SH-SY5Y (cell line): ENCODE measurements around the gene TRMT44.

Experiments
- GATA2 ChIP-seq: IDR thresholded peaks from 2 replicates; pipeline ENCODE4 v1.6.1; 2011; ENCODE audit warnings: mild to moderate bottlenecking, low read depth, low read length
- GATA3 ChIP-seq: IDR thresholded peaks from 2 replicates; pipeline ENCODE4 v1.6.1; 2011; ENCODE audit warnings: low read depth, mild to moderate bottlenecking, low read length, moderate library complexity

TRMT44 gene, protein sequence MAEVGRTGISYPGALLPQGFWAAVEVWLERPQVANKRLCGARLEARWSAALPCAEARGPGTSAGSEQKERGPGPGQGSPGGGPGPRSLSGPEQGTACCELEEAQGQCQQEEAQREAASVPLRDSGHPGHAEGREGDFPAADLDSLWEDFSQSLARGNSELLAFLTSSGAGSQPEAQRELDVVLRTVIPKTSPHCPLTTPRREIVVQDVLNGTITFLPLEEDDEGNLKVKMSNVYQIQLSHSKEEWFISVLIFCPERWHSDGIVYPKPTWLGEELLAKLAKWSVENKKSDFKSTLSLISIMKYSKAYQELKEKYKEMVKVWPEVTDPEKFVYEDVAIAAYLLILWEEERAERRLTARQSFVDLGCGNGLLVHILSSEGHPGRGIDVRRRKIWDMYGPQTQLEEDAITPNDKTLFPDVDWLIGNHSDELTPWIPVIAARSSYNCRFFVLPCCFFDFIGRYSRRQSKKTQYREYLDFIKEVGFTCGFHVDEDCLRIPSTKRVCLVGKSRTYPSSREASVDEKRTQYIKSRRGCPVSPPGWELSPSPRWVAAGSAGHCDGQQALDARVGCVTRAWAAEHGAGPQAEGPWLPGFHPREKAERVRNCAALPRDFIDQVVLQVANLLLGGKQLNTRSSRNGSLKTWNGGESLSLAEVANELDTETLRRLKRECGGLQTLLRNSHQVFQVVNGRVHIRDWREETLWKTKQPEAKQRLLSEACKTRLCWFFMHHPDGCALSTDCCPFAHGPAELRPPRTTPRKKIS

DNA sequence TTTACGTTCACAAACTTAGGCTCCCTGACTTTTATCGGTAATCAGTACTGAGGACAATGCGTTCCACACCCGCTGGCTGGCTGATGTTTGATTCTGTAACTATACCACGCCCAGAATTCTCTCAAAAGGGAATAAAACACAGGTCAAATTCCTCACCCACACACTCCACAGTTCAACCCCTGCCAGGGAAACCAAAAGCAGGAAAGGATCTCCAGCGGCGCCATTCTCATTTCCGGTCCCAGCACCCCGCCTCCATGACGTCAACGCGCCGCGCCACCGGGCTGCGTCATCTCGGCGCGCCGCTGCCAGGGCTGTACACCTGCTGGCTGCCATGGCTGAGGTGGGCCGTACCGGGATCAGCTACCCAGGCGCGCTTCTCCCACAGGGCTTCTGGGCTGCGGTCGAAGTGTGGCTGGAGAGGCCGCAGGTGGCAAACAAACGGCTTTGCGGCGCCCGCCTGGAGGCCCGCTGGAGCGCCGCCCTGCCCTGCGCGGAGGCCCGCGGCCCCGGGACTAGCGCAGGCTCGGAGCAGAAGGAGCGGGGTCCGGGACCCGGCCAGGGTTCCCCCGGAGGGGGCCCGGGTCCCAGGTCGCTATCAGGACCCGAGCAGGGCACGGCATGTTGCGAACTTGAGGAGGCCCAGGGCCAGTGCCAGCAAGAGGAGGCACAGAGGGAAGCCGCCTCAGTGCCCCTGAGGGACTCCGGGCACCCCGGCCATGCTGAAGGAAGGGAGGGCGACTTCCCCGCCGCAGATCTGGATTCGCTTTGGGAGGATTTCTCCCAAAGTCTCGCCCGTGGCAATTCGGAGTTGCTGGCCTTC, at the start of gene TRMT44, which contains the start of gene ACOX3:
TRMT44 (plus strand) TSS at position 286 of the 820 bp plus-strand sequence; CDS start at position 332, 46 bp downstream.
ACOX3 (minus strand) TSS at position 232 of the 820 bp plus-strand sequence. CDS start 24,202 bp downstream, outside the sequence.
- TF ChIP-seq GATA2 (no peak), GATA3 (no peak)

DNA sequence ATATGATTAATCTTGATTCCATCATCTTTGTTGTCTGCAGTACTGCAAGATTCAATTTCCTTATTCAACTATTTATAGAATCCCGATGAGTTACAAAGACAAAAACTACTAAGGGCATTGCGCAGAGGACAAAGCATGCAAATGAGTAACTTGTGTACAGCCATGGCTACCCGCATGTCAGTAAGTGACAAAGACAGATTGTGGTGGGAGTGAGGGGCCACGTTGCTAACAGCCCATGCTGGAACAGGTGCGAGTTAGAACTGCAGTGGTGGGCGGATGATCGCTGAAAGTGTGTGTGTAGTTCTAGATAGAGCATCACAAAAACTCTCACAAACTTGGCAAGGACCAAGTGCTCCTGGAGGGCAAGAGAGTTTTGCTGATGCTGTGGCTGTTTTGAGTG, 49.5 kb upstream of the TRMT44 start:
- TF ChIP-seq GATA3: no peak
- TF ChIP-seq GATA2: no peak

DNA sequence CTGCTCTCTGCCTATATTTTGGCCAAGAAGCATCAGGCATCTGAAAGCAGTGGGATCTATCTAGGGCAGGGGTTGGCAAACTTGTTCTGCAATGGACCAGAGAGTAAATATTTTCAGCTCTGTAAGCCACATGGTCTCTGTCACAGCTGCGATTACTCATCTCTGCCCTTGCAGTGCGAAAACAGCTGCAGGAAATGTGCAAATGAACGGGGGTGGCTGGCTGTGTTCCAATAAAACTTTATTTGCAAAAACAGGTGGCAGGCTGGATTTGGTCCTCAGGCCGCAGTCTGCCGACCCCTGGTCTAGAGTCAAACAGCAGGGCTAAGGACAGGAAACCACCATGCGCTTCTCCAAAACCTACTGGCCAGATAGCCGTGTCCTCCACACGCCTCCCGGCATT, 48.6 kb upstream of the TRMT44 start:
- TF ChIP-seq GATA2 (no peak), GATA3 (no peak)

DNA sequence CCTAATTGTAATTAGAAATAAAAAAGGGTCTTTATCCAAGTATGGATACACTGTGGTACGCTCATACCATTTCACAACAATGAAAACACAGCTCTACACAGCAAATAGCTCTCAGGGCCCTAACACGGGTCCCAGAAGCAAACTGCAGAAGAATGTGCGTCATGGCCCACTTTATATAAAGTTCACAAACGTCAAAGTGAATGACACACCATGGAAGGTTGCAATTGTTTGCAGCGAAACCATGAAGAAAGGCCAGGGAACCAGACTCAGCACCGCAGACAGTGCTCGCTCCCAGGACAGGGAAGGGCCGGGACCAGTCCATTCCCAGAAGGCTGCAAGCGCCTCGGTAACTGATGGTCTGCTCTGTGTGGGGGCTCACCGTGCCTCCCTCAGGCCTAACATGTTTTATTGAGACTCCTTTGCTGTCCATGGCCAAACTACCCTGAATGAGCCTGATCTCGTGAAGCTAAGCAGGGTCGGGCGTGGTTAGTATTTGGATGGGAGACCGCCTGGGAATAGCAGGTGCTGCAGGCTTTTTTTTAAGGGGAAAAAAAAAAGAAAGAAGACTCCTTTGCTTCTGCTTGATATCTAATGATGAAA, 47.9 kb upstream of the TRMT44 start:
- TF ChIP-seq GATA3 (no peak), GATA2 (no peak)

DNA sequence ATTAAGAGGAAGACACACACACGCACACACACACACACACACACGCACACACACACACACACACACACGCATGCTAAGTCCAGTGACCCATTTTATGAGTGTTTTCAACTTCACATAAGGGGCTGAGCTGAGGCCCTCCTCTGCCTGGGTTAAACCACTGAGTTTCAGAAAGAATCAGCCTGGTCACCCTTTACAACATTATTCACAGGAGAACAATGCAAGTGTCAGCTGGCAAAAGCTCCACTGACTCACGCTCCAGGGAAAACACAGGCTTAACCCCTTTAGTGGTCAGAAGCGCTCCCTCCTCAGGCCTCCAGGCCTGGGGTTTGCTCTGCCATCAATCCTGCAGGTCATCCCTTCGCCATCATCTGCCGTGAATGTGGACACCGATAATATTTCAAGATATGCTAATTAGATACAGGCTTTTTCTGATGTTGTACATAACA, 47.0 kb upstream of the TRMT44 start:
- peak; percentile 76 for TF ChIP-seq GATA2
- no peak for TF ChIP-seq GATA3

DNA sequence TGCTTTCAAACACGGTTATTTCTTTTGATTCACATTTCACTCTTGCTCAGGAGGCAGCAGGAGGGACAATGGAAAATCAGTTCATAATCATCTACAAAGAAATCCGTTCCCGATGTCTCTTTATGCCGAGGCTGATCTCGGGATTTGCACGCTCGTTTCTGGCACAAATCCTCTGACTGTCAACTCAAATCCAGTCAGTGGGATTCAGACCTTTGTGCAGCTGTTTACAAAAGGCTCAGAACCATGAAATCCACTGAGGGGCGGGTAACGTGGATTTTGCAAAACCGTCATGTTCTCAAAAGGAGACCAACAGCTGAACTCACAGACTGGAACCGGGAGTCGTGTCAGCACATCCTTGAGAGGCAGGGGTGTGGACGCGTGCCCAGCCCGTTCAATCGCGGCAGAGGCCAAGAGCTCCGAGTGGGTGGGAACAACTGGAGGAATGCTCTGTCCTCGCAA, 46.5 kb upstream of the TRMT44 start:
- TF ChIP-seq GATA2 (no peak), GATA3 (no peak)

DNA sequence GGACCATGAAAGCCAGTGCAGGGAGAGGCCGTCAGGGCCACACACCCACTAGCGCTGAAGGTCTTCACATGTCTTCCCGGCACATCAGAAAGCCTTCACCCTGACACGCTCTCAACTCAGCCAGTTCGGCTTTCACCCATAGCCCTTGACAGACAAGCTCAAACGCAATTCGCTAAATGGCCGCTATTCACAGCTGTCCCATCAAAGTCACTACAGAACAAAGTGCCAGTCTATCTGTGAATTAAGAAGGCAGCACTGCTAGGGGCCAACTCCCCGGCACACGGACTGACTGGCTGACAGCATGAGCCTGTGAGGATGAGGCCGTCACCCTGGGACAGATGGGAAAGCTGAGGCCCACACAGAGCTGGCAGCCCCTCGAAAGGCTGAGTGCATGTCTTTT, 45.8 kb upstream of the TRMT44 start:
- TF ChIP-seq GATA2 (no peak), GATA3 (no peak)

DNA sequence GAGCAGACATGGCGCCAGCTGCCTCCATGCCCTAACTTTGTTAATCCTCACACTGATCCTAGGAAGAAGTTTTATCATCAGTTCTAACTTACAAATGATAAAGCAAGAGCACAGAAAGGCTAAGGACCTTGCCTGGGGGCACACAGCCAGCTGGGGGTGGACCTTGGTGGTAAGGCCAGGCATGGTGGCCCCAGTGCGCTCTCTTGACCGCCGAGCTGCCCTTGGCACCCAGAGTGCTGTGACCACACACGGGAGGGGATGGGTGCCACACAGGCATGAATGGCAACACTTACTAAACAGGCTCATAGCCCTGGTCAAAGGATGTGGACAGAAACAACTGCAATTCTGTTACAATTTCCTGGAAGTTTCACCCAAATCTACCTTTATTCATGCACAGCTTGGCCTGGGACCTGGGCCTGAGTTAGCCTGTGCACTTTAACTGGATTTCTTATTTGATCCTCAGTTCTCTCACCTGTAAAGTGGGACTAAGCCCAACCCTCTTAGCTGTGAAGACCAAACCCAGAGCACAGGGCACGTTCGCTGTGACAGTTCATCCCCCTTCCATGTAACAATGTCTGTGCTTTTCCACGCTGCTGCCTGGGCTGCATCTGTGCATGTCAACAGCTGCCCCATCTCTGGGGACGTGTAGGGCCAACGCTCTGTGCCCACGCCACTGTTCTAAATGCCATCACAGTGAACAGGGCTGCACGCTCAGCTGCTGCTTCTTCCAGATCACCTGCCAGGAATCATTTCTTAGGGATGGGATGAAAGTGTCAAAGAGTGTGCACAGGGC, 44.9 kb upstream of the TRMT44 start:
- TF ChIP-seq GATA2: no peak
- no peak for TF ChIP-seq GATA3

DNA sequence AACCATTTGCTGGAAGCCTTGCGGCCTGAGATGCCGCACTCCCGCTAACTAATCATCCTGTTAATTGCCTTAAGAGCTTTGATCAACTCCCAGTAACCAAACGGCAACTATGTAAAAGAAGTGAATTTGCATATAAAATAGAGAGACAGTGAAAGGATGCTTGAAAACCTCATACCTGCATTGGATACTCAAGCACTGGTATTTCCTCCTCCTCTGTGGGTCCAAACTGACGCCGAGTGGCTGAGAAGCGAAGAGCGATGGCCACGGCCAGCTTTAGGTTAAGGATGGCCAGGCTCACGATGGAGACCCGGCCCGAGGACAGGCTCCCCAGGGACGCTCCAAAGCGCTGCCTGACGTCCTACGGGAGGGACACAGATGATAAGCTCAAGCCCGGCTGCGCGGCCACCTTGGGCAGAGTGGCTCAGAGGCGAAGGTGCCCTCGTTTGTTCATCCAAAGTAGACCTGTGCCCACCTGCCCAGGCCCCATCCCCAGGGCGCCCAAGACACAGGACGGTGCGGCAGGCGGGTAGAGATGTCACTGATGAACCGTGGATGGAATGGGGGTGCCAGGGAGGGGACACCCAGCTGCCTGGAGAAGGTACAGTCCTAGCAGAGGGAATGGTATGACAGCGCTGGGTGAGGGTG, 43.7 kb upstream of the TRMT44 start:
- no peak for TF ChIP-seq GATA3
- no peak for TF ChIP-seq GATA2

DNA sequence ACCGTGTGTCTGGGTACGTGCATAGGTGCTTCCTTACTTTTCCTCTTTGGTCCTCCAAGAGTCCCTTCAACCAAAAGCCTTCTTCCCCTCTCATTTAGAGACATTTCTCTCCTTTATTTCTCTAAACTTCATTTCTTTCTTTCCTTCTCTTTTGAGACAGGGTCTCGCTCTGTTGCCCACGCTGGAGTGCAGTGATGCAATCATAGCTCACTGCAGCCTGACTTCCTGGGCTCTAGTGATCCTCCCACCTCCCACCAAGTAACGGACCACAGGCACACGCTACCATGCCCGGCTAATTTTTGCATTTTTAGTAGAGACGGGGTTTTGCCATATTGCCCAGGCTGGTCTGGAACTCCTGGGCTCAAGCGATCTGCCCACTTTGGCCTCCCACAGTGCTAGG, 42.2 kb upstream of the TRMT44 start:
- TF ChIP-seq GATA3 (no peak), GATA2 (no peak)

DNA sequence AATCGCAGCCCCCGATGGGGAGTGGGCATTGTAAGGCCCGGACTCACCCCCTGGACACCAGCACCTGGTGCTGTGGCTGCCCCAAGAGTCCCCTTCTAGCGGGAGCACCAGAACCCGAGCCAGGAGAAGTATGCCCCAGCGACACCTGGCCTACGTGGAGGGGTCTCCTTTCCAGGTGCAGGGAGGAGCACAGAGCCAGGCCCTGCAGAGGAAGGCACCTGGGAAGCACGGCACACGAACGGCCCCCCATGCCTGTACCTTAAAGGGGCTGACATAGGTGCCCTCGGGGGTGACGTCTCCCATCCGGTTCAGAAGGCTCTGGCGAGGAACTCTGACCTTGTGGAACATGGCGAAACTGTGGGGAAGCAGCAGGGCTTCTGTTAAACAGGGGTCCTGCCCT, 41.3 kb upstream of the TRMT44 start:
- TF ChIP-seq GATA2 (no peak), GATA3 (no peak)

DNA sequence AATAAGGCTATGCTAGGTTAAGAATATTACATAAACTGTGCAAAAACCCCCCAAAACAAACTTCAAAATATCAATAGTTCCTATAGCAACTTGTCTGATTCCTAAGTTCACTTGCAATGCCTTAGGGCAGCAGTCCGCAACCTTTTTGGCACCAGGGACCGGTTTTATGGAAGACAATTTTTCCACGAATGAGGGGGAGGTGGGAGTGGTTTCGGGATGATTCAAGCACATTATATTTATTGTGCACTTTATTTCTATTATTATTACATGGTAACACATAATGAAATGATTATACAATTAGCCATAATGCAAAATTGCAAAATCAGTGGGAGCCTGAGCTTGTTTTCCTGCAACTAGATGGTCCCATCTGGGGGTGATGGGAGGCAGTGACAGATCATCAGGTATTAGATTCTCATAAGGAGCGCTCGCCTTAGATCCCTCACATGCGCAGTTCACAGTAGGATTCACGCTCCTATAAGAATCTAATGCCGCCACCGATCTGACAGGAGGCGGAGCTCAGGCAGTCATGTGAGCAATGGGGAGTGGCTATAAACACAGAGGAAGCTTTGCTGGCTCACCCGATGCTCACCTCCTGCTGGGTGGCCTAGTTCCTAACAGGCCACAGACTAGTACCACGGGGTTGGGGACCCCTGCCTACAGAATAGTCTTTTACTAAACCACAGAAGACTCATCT, 39.8 kb upstream of the TRMT44 start:
- no peak for TF ChIP-seq GATA2
- no peak for TF ChIP-seq GATA3

DNA sequence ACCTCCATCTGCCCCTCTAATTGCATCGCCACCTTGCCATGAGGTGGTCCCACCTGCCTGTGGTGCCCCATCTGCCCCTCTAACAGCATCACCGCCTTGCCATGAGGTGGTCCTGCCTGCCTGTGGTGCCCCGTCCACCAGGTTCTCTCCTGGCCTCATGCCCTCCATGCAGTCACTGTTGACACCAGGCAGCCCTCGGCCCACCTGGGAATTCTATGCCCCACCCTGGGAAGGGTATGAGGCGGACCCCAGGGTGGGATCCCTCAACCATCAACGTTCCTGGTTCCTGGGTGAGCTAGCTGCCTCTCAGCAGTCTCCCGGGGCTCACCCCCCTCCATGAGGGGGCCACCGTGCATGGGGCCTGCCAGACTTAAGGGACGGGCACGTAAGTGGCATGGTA, 38.9 kb upstream of the TRMT44 start:
- TF ChIP-seq GATA2 (no peak), GATA3 (no peak)
